ENCODE results near the gene CARD19. TPM values are rescaled to one million over a fixed set of nuclear protein-coding genes. Genes with fewer than 3 reads are reported as not detected.
"Not testable (repeated sequence)": the region's sequence is repeated elsewhere in the genome, so short reads cannot be mapped to it uniquely, and the experiment has no call there.

CARD19 gene
- total RNA-seq, 1 experiment from 2014 or later, result 139 TPM

- no peak for DNase-seq (ENCODE audit: low read depth)
These were observed 33.9 kb downstream of the CARD19 start for GRCh38 chr9:93129691-93130500.

GRCh38 chr9:93130861-93131481, 35.0 kb downstream of the CARD19 start:
- no peak for DNase-seq (ENCODE audit: low read depth)

DNA sequence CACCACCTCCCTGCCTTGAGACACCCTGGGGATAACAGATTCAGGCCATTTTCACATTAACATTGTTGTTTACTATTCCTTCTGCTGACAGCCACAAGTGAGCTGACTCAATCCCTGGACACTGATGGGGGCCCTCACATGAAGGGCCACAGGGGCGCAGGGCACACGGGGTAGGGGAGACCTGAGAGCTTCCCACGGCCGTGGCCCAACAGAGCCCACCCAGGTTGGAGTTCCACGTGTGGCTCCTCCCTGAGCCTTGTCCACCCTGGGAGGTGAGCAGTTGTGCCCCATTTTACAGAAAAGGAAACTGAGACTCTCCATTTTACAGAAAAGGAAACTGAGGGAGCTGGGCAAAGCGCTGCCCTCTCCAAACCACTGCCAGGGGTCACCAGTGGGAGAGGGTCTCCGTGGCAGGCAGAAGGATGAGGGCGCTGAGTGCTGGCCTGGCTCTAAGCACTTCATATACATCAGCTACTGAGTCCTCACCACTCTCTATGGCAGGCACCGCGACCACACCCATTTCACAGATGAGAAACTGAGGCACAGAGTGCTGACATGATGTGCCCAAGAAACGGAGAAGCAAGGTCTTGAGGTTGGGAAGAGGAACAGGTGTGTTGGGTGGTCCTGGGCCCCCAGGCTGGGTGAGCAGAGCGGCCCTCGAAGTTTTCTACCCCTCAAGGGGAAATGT, 35.7 kb downstream of the CARD19 start:
- no peak for DNase-seq (ENCODE audit: low read depth)

DNA sequence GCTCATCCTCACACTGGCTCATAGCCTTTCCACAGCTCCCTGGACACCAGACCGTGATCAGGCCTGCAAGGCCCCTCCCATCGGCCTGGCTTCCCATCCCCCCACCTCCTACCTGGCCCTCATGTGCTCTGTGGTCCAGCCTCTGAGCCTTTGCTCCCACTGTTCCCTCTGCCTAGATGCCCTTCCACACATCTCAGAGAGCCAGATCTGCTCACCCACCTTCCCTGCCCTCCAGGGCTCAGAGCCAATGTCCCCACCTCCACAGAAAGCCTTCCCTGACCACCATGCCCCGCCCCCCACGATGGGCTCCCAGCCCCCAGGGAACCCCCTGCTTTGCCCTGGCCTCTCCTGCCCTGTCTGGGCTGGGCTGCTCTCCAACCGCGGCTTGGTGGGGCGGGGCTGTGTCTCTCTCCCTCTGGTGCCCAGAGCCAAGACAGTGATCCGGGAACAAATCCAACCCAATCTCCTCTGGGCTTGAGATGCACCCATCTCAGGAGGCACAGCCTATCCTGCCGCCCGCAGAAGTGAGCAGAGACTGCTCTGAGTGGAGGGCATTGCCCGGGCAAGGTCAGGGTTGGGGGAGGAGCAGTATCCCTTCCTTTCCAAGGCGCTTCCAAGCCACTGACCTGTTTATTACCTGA, 36.4 kb downstream of the CARD19 start:
- DNase-seq (ENCODE audit: low read depth), result no peak

DNA sequence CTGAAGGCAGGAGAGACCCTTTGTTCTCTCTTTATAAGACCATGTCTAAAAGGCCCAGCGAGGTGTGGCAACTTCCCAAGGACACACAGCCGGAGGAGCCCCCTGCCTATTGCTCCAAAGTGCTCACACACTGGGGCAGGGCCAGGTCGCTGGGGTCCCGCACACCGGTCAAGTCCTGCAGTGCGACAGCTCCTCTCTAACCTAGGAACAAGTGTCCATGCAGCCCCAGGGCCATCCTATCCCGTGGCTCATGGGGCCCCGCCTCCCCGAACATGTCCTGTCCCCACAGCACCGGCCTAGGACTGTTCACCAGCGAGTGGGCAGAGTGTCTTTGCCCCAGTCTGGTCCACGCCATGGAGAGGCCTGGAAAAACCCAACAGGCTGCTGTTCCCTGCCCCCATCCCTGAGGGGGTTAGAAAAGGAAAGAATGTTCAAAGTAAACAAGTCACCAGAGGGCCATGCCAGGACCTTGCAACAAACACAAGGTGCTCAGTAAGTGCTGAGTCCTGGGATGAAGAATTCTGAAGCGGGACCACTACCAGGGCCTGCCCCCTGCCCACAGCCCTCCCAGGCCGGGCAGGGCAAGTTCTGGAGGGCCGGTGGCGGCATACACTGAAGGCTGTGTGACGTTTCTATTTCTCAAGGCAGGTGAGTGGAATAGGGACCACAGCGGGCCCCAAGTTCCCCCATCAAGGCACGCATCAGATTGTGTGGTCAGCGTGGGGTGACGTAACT, 37.1 kb downstream of the CARD19 start:
- DNase-seq (ENCODE audit: low read depth), result no peak

GRCh38 chr9:93133681-93134014, 37.6 kb downstream of the CARD19 start:
- DNase-seq (ENCODE audit: low read depth), result peak; percentile 41

GRCh38 chr9:93134015-93134739, 38.2 kb downstream of the CARD19 start, which contains the start of gene NINJ1:
Gene NINJ1, minus strand, starts transcription at chr9:93134251. Its CDS starts 34 bp downstream, at chr9:93134217.
- DNase-seq (ENCODE audit: low read depth), result peak; percentile 46

GRCh38 chr9:93134740-93135444, 38.9 kb downstream of the CARD19 start:
- no peak for DNase-seq (ENCODE audit: low read depth)

GRCh38 chr9:93136011-93136440, 40.0 kb downstream of the CARD19 start:
- no peak for DNase-seq (ENCODE audit: low read depth)

- no peak for DNase-seq (ENCODE audit: low read depth)
These were observed 41.3 kb downstream of the CARD19 start for GRCh38 chr9:93137362-93137761.

DNA sequence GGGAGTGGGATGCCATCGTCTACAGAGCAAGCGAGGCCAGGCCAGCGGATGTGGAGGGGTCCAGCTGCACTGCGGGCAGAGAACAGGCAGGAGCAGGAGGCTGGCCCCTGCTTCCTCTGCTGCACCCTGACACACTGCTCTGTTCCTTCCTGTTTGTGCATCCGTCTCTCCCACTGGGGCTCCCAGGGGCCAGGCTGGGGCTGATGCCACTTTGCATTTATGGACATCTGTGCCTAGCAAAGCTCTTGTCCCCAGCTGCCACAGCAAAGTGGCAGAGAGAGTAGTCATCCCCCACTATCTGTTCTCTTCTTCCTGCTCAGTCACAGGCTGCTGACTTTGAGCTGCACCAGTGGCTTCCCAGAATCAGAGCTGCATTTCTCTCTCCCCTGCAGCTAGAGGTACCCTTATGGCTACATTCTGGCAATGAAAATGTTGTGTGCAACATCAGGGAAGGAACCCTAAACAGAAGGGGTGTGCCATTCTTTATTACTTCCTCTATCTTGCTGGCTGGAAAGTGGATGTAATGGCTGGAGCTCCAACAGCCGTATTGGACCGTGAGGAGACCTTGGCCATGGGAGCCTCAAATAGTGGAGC, 42.3 kb downstream of the CARD19 start:
- DNase-seq (ENCODE audit: low read depth), result no peak

DNA sequence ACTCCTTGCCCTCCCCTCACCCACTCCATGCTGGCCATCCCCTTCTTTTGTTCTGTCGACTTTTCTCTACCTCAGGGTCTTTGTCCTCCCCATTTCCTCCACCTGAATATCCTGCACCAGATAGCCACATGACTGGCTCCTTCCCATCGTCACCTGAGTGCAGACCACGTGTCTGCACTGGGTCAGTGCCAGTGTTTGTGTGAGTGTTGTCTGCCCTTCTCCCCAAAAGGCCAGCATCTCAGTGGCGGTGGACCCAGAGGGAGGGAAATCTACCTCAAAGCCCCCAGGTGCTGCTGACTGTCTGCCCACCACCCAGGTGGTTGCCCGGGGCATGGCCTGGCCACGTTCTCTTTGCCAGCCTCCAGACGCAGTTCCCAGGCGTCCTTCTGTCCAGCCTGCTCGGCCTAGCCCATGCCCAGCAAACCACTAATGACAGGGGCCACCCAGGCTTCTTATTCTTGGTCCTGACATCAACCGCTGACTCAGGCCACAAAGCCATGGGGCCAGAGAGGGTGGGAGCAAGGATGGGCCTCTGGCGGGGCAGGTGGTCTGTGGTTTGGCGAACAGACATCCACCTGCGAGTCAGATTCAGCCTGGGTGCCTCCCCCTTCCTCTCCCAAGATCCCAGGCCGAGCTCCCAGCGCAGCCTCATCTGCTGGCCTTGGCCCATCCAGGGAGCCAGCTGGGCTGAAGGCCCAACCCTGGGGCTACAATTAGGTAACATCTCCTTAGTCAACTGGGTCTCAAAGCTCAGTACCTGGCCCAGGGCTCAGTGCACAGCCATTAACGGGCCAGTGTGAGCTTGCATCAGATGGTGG, 43.6 kb downstream of the CARD19 start:
- no peak for DNase-seq (ENCODE audit: low read depth)

GRCh38 chr9:93141771-93142483, 45.9 kb downstream of the CARD19 start:
- DNase-seq (ENCODE audit: low read depth), result no peak

- peak; percentile 69 for DNase-seq (ENCODE audit: low read depth)
These were observed 48.0 kb downstream of the CARD19 start for GRCh38 chr9:93143830-93144530.

- DNase-seq (ENCODE audit: low read depth), result not testable (repeated sequence)
These were observed 50.7 kb downstream of the CARD19 start for GRCh38 chr9:93146696-93147095.

DNA sequence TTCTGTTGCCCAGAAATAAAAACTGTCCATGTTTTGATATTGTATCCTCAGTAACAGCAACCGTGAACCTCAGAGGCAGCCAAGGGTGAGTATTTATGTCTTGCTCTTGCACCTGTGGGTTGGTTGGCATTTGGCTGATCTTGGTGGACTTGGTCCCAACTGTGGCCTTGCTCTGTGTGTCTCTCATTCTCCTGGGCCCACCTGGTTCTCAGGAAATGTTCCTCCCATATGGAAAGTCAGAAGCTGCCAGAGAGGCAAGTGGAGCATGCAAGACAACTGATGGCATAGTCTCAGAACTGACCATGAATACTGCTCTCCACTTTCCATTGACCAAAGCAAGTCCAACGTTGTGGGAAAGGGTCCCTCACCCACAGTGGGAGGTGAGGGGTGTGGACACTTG, 51.6 kb downstream of the CARD19 start:
- DNase-seq (ENCODE audit: low read depth), result no peak

DNA sequence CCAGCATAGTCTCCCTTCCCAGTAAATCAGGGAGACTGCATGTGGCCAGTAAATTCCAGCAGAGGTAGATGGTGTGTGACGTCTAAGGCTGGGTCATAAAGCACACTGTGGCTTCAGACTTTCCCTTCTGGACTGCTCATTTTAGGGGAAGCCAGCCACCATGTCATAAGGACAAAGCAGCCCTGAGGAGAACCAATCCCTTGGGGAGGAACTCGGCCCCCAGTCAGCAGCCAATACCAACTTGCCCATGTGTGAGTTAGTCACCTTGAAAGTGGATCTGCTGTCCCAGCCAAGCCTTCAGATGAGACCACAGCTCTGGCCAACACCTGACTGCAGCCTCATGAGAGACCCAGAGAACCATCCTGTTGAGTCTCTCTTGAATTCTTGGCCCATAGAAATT, 52.7 kb downstream of the CARD19 start:
- no peak for DNase-seq (ENCODE audit: low read depth)

Data from HT1080 (cell line).